MM.1S (cell line): Measurements from ENCODE around the gene CLDN6.

ENCODE experiments used
- DNase-seq: peaks from one replicate; pipeline ENCODE4 v3.0.0-alpha.2; 2015
- H2AFZ ChIP-seq: fragments of 300-600 bp; sonication (generic); 2 replicates; pipeline ENCODE4 v1.6.0; 2016; ENCODE audit warnings: antibody characterized with exemption, low read length
- H3F3A ChIP-seq: fragments of 300-600 bp; sonication (generic); 2 replicates; pipeline ENCODE4 v1.6.1; 2016; ENCODE audit warnings: mild to moderate bottlenecking, antibody characterized with exemption, low read length, moderate library complexity, mixed read lengths; ENCODE audit not compliant: insufficient read depth
- H3K27ac ChIP-seq: fragments of 300-600 bp; sonication (generic); 2 replicates; pipeline ENCODE4 v1.5.1; 2016; ENCODE audit warnings: mild to moderate bottlenecking, low read length
- H3K27me3 ChIP-seq: fragments of 300-600 bp; sonication (generic); replicated peaks from 2 replicates; pipeline ENCODE4 v1.6.0; 2016; ENCODE audit warnings: low read length; ENCODE audit not compliant: insufficient read depth
- H3K36me3 ChIP-seq: fragments of 300-600 bp; sonication (generic); replicated peaks from 2 replicates; pipeline ENCODE4 v1.6.1; 2016; ENCODE audit warnings: mild to moderate bottlenecking, low read length, mixed read lengths; ENCODE audit not compliant: insufficient read depth
- H3K4me1 ChIP-seq: fragments of 300-600 bp; sonication (generic); 2 replicates; pipeline ENCODE4 v1.6.1; 2016; ENCODE audit warnings: low read length, mixed read lengths
- H3K4me2 ChIP-seq: fragments of 300-600 bp; sonication (generic); 2 replicates; pipeline ENCODE4 v1.6.0; 2016; ENCODE audit warnings: low read depth, low read length
- H3K4me3 ChIP-seq: fragments of 300-600 bp; sonication (generic); 2 replicates; pipeline ENCODE4 v1.5.1; 2016; ENCODE audit warnings: low read length, mixed read lengths
- H3K79me2 ChIP-seq: fragments of 300-600 bp; sonication (generic); 2 replicates; pipeline ENCODE4 v1.6.1; 2016; ENCODE audit warnings: mixed run types, low read length, mixed read lengths
- H3K9ac ChIP-seq: fragments of 300-600 bp; sonication (generic); 2 replicates; pipeline ENCODE4 v1.6.1; 2016; ENCODE audit warnings: low read length, mixed read lengths
- H3K9me2 ChIP-seq: fragments of 300-600 bp; sonication (generic); replicated peaks from 2 replicates; pipeline ENCODE4 v1.6.1; 2016; ENCODE audit warnings: mild to moderate bottlenecking, low read length, mixed read lengths; ENCODE audit not compliant: insufficient read depth
- H3K9me3 ChIP-seq: fragments of 300-600 bp; sonication (generic); replicated peaks from 2 replicates; pipeline ENCODE4 v1.6.1; 2016; ENCODE audit warnings: mild to moderate bottlenecking, low read length, mixed read lengths; ENCODE audit not compliant: insufficient read depth
- H4K20me1 ChIP-seq: fragments of 300-600 bp; sonication (generic); 2 replicates; pipeline ENCODE4 v1.6.1; 2016; ENCODE audit warnings: mild to moderate bottlenecking, low read length, moderate library complexity, mixed read lengths; ENCODE audit not compliant: insufficient read depth
- EZH2 ChIP-seq: fragments of 300-600 bp; sonication (generic); optimal IDR thresholded peaks from 2 replicates; pipeline ENCODE3; 2017; ENCODE audit warnings: low read depth, mild to moderate bottlenecking, antibody characterized with exemption, low read length, mixed read lengths
- EZH2phosphoT487 ChIP-seq: fragments of 300-600 bp; sonication (generic); IDR thresholded peaks from 2 replicates; pipeline ENCODE4 v1.6.1; 2018; ENCODE audit warnings: antibody characterized with exemption, low read length
- TF ChIP-seq, protein P1 (sequence below): fragments of 300-600 bp; sonication (generic); IDR thresholded peaks from 2 replicates; pipeline ENCODE4 v1.5.1; 2016; ENCODE audit warnings: antibody characterized with exemption, low read length, mixed read lengths

The CLDN6 gene

GRCh38 chr16:2967721-2968161, 50.2 kb downstream of the CLDN6 start:
- Histone ChIP-seq H4K20me1 (no peaks in the 10 kb centered on the region), H3K27ac (no peak overlapping the region), H3K36me3 (no peaks in the 10 kb centered on the region; the same call in 1 of the 2 replicates), H2AFZ (no peak overlapping the region), H3F3A (peaks cover 17% of the 10 kb centered on the region; the same call in 1 of the 2 replicates), H3K4me2 (no peak overlapping the region), H3K9ac (no peak overlapping the region), H3K27me3 (peaks cover 22% of the 10 kb centered on the region), H3K4me3 (no peak overlapping the region), H3K79me2 (peaks cover 33% of the 10 kb centered on the region), H3K9me2 (no peaks in the 10 kb centered on the region), H3K9me3 (no peaks in the 10 kb centered on the region), H3K4me1 (peaks cover 13% of the 10 kb centered on the region)
- DNase-seq: no peak
- TF ChIP-seq EZH2 (no peak), EZH2phosphoT487 (no peak)
- TF ChIP-seq, protein P1, sequence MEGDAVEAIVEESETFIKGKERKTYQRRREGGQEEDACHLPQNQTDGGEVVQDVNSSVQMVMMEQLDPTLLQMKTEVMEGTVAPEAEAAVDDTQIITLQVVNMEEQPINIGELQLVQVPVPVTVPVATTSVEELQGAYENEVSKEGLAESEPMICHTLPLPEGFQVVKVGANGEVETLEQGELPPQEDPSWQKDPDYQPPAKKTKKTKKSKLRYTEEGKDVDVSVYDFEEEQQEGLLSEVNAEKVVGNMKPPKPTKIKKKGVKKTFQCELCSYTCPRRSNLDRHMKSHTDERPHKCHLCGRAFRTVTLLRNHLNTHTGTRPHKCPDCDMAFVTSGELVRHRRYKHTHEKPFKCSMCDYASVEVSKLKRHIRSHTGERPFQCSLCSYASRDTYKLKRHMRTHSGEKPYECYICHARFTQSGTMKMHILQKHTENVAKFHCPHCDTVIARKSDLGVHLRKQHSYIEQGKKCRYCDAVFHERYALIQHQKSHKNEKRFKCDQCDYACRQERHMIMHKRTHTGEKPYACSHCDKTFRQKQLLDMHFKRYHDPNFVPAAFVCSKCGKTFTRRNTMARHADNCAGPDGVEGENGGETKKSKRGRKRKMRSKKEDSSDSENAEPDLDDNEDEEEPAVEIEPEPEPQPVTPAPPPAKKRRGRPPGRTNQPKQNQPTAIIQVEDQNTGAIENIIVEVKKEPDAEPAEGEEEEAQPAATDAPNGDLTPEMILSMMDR: no peak

DNA sequence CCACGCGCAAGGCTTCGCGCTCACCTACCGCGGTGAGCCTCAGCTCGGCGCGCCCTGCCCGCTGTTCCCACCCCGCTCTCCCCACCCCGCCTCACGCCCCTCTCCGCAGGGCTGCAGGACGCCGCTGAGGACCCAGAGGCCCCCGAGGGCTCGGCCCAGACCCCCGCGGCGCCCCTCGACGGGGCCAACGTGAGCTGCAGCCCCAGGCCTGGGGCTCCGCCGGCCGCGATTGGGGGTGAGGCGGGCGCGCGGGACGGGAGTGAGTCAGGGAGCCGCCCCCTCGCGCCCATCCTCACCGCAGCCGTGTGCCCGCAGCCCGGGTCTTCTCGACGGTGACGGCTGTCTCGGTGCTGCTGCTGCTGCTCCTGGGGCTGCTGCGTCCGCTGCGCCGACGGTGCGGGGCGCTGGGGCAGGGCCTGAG, 50.8 kb downstream of the CLDN6 start:
- H3F3A ChIP-seq: peaks cover 13% of the 10 kb centered on the region; the same call in 1 of the 2 replicates
- peaks cover 27% of the 10 kb centered on the region for H3K27me3 ChIP-seq
- no peak overlapping the region for H3K4me2 ChIP-seq
- H3K4me1 ChIP-seq: peaks cover 13% of the 10 kb centered on the region
- no peak overlapping the region for H2AFZ ChIP-seq
- no peak overlapping the region for H3K9ac ChIP-seq
- H4K20me1 ChIP-seq: no peaks in the 10 kb centered on the region
- no peaks in the 10 kb centered on the region for H3K9me2 ChIP-seq
- H3K4me3 ChIP-seq: no peak overlapping the region
- H3K79me2 ChIP-seq: peaks cover 28% of the 10 kb centered on the region
- H3K9me3 ChIP-seq: no peaks in the 10 kb centered on the region
- no peaks in the 10 kb centered on the region for H3K36me3 ChIP-seq
- H3K27ac ChIP-seq: no peak overlapping the region
- TF ChIP-seq, protein P1: no peak
- TF ChIP-seq EZH2phosphoT487 (no peak), EZH2 (no peak)
- no peak for DNase-seq

GRCh38 chr16:2966808-2967191, 51.2 kb downstream of the CLDN6 start:
- Histone ChIP-seq H3K9ac (no peak overlapping the region), H3K4me1 (peaks cover 13% of the 10 kb centered on the region), H3K36me3 (no peaks in the 10 kb centered on the region), H4K20me1 (no peaks in the 10 kb centered on the region), H3K4me2 (no peak overlapping the region), H3K27ac (no peak overlapping the region), H3K79me2 (peaks cover 24% of the 10 kb centered on the region), H3K9me3 (no peaks in the 10 kb centered on the region), H2AFZ (no peak overlapping the region), H3K27me3 (peaks cover 31% of the 10 kb centered on the region), H3K4me3 (no peak overlapping the region), H3K9me2 (no peaks in the 10 kb centered on the region), H3F3A (peaks cover 10% of the 10 kb centered on the region; the same call in 1 of the 2 replicates)
- TF ChIP-seq, protein P1: no peak
- TF ChIP-seq EZH2phosphoT487 (no peak), EZH2 (no peak)
- no peak for DNase-seq
